ENCODE measurements around the gene RNF41. TPM values are rescaled to one million over a fixed set of nuclear protein-coding genes. Genes with fewer than 3 reads are reported as not detected.

Gene RNF41
- total and polyA plus RNA-seq, 2 of the 13 experiments (the other 11 are each of a cell fraction or from before 2014, with no cell fraction given), result 27.1 to 39.4 TPM

DNA sequence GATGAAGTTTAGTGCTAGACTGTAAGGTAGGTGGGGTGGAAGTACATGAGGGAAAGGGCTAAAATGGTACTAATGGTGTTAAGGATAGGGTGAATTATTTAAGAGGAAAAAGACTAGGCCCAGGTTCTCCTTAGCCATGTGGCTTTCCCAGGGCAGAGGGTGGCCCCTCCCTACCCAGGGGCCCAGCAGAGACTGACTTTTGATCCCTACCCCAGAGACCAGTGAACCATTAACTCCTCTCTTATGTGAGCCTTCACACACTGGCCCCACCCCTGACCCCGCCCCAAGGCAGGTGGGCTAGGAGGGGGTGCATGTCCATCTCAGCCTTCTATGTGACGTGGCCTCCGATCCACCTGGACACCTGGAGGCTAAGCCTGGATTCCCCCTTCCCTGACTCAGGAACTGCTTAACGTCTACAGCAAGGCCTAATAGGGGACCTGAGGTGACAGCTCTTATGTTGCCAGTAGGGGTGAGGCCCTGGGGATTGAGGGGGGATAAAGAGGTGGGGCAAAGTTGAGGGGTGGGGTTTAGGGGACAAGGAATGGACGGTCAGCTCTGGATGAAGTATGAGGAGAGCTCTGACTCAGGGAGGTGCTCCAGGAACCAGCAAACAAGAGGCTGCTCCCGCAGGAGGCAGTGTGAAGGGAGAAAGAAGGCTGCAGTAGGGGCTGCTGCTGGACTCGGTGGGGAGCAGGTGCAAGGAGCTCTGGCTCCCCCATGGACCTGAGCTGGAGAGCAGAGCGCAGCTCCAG, 8.9 kb upstream of the RNF41 start (continued):
- TF ChIP-seq, protein P1, sequence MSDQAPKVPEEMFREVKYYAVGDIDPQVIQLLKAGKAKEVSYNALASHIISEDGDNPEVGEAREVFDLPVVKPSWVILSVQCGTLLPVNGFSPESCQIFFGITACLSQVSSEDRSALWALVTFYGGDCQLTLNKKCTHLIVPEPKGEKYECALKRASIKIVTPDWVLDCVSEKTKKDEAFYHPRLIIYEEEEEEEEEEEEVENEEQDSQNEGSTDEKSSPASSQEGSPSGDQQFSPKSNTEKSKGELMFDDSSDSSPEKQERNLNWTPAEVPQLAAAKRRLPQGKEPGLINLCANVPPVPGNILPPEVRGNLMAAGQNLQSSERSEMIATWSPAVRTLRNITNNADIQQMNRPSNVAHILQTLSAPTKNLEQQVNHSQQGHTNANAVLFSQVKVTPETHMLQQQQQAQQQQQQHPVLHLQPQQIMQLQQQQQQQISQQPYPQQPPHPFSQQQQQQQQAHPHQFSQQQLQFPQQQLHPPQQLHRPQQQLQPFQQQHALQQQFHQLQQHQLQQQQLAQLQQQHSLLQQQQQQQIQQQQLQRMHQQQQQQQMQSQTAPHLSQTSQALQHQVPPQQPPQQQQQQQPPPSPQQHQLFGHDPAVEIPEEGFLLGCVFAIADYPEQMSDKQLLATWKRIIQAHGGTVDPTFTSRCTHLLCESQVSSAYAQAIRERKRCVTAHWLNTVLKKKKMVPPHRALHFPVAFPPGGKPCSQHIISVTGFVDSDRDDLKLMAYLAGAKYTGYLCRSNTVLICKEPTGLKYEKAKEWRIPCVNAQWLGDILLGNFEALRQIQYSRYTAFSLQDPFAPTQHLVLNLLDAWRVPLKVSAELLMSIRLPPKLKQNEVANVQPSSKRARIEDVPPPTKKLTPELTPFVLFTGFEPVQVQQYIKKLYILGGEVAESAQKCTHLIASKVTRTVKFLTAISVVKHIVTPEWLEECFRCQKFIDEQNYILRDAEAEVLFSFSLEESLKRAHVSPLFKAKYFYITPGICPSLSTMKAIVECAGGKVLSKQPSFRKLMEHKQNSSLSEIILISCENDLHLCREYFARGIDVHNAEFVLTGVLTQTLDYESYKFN (CRISPR knock-in tag; conservative IDR thresholded peaks at IDR 0.05), result peak; percentile 95
- TF ChIP-seq ZNF615 (CRISPR knock-in tag; IDR thresholded peaks at IDR 0.05; ENCODE audit: borderline replicate concordance), result no peak
- TF ChIP-seq IRX3 (CRISPR knock-in tag; IDR thresholded peaks at IDR 0.05; ENCODE audit: borderline replicate concordance, low read depth), result 0 out of 2 replicates have a peak, but pooled peaks have one; percentile 18
- TF ChIP-seq, protein P2, sequence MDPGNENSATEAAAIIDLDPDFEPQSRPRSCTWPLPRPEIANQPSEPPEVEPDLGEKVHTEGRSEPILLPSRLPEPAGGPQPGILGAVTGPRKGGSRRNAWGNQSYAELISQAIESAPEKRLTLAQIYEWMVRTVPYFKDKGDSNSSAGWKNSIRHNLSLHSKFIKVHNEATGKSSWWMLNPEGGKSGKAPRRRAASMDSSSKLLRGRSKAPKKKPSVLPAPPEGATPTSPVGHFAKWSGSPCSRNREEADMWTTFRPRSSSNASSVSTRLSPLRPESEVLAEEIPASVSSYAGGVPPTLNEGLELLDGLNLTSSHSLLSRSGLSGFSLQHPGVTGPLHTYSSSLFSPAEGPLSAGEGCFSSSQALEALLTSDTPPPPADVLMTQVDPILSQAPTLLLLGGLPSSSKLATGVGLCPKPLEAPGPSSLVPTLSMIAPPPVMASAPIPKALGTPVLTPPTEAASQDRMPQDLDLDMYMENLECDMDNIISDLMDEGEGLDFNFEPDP (CRISPR knock-in tag; conservative IDR thresholded peaks at IDR 0.05), result 0 out of 2 replicates have a peak, but pooled peaks have one; percentile 75
- TF ChIP-seq RARA (CRISPR knock-in tag; IDR thresholded peaks at IDR 0.05), result 0 out of 2 replicates have a peak, but pooled peaks have one; percentile 17
- TF ChIP-seq, protein P3, sequence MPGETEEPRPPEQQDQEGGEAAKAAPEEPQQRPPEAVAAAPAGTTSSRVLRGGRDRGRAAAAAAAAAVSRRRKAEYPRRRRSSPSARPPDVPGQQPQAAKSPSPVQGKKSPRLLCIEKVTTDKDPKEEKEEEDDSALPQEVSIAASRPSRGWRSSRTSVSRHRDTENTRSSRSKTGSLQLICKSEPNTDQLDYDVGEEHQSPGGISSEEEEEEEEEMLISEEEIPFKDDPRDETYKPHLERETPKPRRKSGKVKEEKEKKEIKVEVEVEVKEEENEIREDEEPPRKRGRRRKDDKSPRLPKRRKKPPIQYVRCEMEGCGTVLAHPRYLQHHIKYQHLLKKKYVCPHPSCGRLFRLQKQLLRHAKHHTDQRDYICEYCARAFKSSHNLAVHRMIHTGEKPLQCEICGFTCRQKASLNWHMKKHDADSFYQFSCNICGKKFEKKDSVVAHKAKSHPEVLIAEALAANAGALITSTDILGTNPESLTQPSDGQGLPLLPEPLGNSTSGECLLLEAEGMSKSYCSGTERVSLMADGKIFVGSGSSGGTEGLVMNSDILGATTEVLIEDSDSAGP (CRISPR knock-in tag; IDR thresholded peaks at IDR 0.05; ENCODE audit: borderline replicate concordance), result no peak
- no peak for TF ChIP-seq GZF1 (CRISPR knock-in tag; IDR thresholded peaks at IDR 0.05)
- TF ChIP-seq TMF1 (CRISPR knock-in tag; IDR thresholded peaks at IDR 0.05; ENCODE audit: low read depth), result no peak; the same call in 1 of the 2 replicates
- TF ChIP-seq ATF1 (CRISPR knock-in tag; IDR thresholded peaks at IDR 0.05), result peak; percentile 47; the same call in 1 of the 2 replicates
- no peak for TF ChIP-seq ZNF354B (CRISPR knock-in tag; IDR thresholded peaks at IDR 0.05)
- TF ChIP-seq ATF7-NPFF (CRISPR knock-in tag; IDR thresholded peaks at IDR 0.05; ENCODE audit: low read depth), result no peak
- TF ChIP-seq ZNF3 (CRISPR knock-in tag; IDR thresholded peaks at IDR 0.05), result no peak
- TF ChIP-seq FOXC1 (CRISPR knock-in tag; IDR thresholded peaks at IDR 0.05; ENCODE audit: borderline replicate concordance), result peak; percentile 82
- peak; percentile 57 for TF ChIP-seq TAF1 (CRISPR knock-in tag; IDR thresholded peaks at IDR 0.05)
- no peak for TF ChIP-seq SOX6 (IDR thresholded peaks at IDR 0.05)
- TF ChIP-seq SOX6 (CRISPR knock-in tag; IDR thresholded peaks at IDR 0.05), result 0 out of 2 replicates have a peak, but pooled peaks have one; percentile 10
- TF ChIP-seq, protein P4, sequence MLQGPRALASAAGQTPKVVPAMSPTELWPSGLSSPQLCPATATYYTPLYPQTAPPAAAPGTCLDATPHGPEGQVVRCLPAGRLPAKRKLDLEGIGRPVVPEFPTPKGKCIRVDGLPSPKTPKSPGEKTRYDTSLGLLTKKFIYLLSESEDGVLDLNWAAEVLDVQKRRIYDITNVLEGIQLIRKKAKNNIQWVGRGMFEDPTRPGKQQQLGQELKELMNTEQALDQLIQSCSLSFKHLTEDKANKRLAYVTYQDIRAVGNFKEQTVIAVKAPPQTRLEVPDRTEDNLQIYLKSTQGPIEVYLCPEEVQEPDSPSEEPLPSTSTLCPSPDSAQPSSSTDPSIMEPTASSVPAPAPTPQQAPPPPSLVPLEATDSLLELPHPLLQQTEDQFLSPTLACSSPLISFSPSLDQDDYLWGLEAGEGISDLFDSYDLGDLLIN (CRISPR knock-in tag; IDR thresholded peaks at IDR 0.05; ENCODE audit: borderline replicate concordance), result no peak
- TF ChIP-seq DNMT1 (CRISPR knock-in tag; IDR thresholded peaks at IDR 0.05), result no peak

Data from HepG2 (cell line).